Right lobe of liver (tissue), 4 donors: ENCODE measurements around the gene RAP1GAP2.

Experiments used
- POLR2A ChIP-seq: fragments of 450-650 bp; IDR thresholded peaks from one replicate; pipeline ENCODE4 v1.6.1; 2017; ENCODE audit warnings: antibody characterized with exemption, mild to moderate bottlenecking
- TF ChIP-seq, protein P1 (sequence below), 4 donors: fragments of 200-600 bp in 3 of 4; fragments of 450-650 bp in 1 of 4; IDR thresholded peaks; one replicate each; pipeline versions ENCODE4 v1.5.1 to v1.8.0; 2016 to 2022; ENCODE audit warnings: antibody characterized with exemption in 4 of 4, mild to moderate bottlenecking in 2 of 4
- donor health status: DM: no; HTN: no; CAD: no.
- donor health status: DM: no; HTN: no; CAD: no.
- donor health status: DM: no; HTN: yes; CAD: no.

GRCh38 chr17:2862197-2862596 is 66.0 kb downstream of the RAP1GAP2 start:
- no peak for TF ChIP-seq POLR2A
- TF ChIP-seq, protein P1, sequence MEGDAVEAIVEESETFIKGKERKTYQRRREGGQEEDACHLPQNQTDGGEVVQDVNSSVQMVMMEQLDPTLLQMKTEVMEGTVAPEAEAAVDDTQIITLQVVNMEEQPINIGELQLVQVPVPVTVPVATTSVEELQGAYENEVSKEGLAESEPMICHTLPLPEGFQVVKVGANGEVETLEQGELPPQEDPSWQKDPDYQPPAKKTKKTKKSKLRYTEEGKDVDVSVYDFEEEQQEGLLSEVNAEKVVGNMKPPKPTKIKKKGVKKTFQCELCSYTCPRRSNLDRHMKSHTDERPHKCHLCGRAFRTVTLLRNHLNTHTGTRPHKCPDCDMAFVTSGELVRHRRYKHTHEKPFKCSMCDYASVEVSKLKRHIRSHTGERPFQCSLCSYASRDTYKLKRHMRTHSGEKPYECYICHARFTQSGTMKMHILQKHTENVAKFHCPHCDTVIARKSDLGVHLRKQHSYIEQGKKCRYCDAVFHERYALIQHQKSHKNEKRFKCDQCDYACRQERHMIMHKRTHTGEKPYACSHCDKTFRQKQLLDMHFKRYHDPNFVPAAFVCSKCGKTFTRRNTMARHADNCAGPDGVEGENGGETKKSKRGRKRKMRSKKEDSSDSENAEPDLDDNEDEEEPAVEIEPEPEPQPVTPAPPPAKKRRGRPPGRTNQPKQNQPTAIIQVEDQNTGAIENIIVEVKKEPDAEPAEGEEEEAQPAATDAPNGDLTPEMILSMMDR (IDR thresholded peaks at IDR 0.05): no peak
